GM18505 (cell line): ENCODE measurements around the gene RRM1.
"Not testable (repeated sequence)": the region's sequence is repeated elsewhere in the genome, so short reads cannot be mapped to it uniquely, and the experiment has no call there.

Experiments
- ATAC-seq: cut with Tn5 transposase; IDR thresholded peaks from one replicate; pipeline ENCODE4 v1.9.1; 2021; ENCODE audit not compliant: unreplicated experiment
- POLR2A ChIP-seq: IDR thresholded peaks from 4 replicates; pipeline ENCODE4 v1.6.1; 2011; ENCODE audit warnings: borderline replicate concordance; ENCODE audit not compliant: insufficient read depth, insufficient read length; ENCODE audit errors: extremely low read depth

RRM1 gene

DNA sequence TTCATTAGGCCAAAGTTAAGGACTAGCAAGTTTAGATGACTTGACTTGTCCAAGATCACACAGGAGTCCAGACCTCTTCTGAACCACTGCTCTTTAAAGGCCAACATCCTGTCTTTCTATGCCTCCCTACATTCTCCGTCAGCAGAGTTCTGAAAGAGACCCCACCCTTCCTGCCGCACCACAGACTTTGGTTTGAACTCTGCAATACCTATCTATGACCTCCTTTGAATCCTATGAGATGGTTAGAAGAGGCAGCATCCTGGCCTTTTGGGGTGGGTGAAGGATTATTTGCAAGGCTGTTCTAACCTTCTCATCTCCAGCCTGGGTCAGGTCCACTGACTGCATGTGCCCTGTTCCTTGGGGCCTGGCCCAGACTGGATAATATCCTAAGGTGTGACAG, 4.3 kb upstream of the RRM1 start:
- no peak for TF ChIP-seq POLR2A

GRCh38 chr11:4092026-4092425, 2.6 kb upstream of the RRM1 start:
- ATAC-seq: no peak
- TF ChIP-seq POLR2A: no peak

More for the DNA sequence above, 4.3 kb upstream of the RRM1 start:
- ATAC-seq: no peak

DNA sequence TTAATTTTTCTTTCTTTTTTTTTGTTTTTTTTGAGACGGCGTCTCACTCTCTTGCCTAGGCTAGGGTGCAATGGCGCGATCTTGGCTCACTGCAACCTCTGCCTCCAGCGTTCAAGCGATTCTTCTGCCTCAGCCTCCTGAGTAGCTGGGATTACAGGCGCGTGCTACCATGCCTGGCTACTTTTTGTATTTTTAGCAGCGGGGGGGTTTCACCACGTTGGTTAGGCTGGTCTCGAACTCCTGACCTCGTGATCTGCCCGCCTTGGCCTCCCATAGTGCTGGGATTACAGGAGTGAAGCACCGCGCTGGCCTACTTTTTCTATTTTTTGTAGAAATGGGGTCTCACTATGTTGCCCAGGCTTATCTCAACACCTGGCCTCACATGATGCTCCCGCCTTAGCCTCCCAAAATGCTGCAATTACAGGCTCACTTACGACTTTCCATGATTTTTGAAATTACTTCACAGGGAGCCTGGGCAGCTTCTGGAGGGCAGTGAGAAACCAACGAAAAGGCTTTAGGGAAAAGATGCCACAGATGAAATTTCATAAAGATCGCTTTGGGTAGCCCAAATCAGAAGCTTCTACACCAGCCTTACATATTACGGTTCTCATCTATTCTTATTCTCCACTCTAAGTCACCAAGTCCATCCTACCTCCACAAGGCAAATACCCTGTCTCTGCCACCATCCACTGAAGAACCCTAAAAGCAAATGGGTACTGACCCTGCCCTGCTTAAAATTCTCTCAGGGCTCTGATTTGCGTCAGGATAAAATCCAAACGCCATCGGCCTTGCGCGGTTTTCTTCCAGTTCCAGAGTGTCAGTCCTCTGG, 866 bp upstream of the RRM1 start:
- no peak for TF ChIP-seq POLR2A
- no peak for ATAC-seq

DNA sequence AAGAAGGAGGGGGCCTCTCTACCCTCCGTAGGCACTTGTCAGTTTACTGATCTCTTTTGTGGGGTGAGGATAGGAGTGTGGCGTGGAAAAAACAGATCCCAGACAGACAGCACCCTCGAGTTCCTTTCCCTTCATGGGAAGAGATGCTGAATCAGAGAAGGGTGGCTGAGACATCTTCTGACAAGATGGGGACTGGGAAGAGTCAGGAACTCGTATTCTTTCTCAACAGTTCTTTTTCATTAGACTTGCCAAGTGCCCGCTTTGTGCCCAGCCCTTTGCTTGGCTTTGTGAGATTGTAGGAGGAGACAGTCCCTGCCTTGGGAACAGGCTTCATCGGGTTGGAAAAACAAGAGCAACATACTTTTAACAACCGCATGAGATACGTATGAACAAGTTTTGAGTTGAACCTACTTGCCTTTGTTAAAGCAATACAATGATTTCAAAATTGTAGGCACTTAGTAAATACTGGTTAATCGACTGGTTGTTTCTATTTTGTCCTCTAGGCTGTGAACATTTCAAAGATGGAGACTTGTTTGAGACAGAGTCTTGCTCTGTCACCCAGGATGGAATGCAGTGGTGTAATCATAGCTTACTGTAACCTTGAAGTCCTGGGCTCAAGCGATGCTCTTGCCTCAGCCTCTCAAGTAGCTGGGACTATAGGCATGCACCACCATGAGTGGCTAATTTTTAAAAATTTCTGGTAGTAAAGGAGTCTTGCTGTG, 1.1 kb downstream of the RRM1 start:
- no peak for TF ChIP-seq POLR2A
- ATAC-seq: no peak

DNA sequence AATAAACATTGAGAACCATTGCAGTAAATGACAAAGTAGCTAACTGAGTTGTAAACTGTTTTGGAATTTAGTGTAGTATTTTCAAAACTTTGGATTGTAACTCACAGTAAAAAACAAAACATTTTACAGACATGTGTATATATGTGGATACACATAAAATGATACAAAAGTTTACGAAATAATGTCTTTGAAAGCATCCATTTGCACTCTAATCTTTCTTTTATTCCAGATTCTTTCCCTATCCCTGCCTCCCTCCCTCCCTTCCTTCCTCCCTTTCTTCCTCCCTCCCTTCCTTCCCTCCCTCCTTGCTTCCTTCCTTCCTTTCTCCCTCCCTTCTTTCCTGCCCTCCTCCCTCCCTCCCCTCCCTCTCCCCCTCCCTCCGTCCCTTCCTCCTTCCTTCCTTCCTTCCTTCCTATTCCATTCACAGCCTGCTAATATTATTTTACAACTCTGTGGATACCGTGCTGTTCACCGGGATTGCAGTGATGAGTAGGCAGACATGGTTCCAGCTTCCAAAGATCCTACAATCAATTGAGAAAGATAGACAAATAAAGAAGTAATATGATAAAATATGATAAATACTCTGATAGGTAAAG, 3.5 kb downstream of the RRM1 start:
- no peak for ATAC-seq
- TF ChIP-seq POLR2A: no peak

- no peak for TF ChIP-seq POLR2A
- ATAC-seq: no peak
Measured at GRCh38 chr11:4102711-4103110, 8.1 kb downstream of the RRM1 start.

DNA sequence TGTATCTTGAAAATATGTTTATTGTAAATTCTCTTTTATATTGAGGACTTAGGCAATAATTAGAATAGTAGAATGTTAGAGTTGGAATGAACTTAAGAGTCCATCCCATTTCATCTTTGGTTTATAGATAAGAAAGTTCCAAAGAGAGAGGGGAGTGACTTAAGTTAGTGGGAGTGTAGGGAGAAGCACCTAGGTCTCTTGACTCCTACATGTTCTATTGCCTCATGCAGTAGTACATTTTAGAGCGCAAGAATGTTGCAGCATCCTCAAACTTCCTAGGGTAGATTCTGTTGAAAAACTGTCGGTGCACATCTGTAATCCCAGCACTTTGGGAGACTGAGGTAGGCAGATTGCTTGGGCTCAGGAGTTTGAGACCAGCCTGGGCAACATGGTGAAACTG, 8.7 kb downstream of the RRM1 start:
- ATAC-seq: no peak

GRCh38 chr11:4105916-4106315, 11.3 kb downstream of the RRM1 start:
- no peak for TF ChIP-seq POLR2A
- ATAC-seq: no peak

More for the DNA sequence above, 8.7 kb downstream of the RRM1 start:
- TF ChIP-seq POLR2A: no peak

DNA sequence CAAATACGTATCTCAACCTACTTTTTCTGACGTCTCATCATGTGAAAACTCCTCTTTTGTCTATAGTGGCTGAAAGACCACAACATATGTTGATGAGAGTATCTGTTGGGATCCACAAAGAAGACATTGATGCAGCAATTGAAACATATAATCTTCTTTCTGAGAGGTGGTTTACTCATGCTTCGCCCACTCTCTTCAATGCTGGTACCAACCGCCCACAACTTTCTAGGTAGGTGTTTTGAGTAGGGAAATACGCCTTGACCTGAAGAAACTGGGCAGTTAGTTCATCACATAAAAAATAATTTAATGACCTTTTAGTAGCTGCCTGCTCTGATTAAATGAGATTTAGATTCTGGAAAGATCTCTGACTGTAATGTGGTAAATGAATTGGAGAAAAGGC, 17.2 kb downstream of the RRM1 start:
- no peak for TF ChIP-seq POLR2A

GRCh38 chr11:4115128-4115527, 20.5 kb downstream of the RRM1 start:
- ATAC-seq: no peak
- no peak for TF ChIP-seq POLR2A

More for the DNA sequence above, 17.2 kb downstream of the RRM1 start:
- ATAC-seq: no peak

DNA sequence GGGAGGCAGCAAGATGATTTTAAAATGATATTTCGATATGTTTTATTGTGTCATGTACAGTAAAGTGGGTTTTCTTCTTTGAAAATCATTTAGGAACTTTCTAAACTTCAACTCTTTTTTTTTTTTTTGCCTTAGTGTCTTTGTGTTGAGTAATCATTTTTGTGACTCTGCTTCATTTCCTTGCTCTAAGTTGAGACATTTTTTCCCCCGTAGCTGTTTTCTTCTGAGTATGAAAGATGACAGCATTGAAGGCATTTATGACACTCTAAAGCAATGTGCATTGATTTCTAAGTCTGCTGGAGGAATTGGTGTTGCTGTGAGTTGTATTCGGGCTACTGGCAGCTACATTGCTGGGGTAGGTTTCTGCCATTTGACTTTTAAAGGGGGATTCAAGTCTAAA, 23.5 kb downstream of the RRM1 start:
- no peak for TF ChIP-seq POLR2A
- ATAC-seq: no peak

GRCh38 chr11:4123218-4123617, 28.6 kb downstream of the RRM1 start:
- TF ChIP-seq POLR2A: no peak
- ATAC-seq: no peak

- no peak for ATAC-seq
- no peak for TF ChIP-seq POLR2A
Measured at GRCh38 chr11:4125141-4125540, 30.5 kb downstream of the RRM1 start.

- no peak for TF ChIP-seq POLR2A
- ATAC-seq: no peak
Measured at GRCh38 chr11:4127357-4127756, 32.8 kb downstream of the RRM1 start.

- ATAC-seq: not testable (repeated sequence)
Measured at GRCh38 chr11:4130219-4130618, 35.6 kb downstream of the RRM1 start.
